ENCODE results near the gene PLA2G2D. TPM values are rescaled to one million over a fixed set of nuclear protein-coding genes. Genes with fewer than 3 reads are reported as not detected.

Gene PLA2G2D
- total and polyA plus RNA-seq, 2 donors (not counting 1 experiment from before 2014, with no cell fraction given), result not detected

DNA sequence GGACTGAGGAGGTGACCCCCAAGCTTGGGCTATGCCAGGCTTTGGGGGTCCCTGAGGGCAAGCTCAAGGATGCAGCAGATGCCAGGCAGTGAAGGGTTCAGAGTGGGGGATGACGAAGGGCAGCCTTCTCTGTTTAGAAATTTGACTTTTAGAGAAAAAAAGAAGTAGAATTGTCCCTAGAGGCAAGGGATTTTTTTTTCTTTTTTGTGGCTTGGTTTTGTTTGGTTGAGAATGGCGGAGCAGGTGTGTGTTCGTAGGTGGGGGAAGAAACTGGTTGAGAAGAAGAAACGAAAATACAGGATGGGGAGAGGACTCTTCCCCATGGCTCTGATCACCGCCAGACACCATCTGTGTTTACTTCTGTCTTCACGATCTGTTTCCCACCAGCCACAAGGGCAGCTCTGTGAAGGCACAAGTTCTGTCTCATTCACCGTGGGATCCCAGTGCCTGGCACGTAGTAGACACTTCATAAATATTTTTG is 41.1 kb downstream of the PLA2G2D start:
- H3K4me3 ChIP-seq (replicated peaks in 1 of 4; ENCODE audit: control extremely low read depth in 1 of 4, insufficient read depth in 1 of 4, low read depth in 3 of 4, low read length in 4 of 4), result no peak overlapping the region
- no peaks in the 10 kb centered on the region for H3K27me3 ChIP-seq (ENCODE audit: control insufficient read depth, insufficient read depth, low read length)
- no peak overlapping the region for H2AFZ ChIP-seq (ENCODE audit: low read length)
- DNase-seq (ENCODE audit: low read depth in 2 of 2), result no peak
- TF ChIP-seq, protein P1, sequence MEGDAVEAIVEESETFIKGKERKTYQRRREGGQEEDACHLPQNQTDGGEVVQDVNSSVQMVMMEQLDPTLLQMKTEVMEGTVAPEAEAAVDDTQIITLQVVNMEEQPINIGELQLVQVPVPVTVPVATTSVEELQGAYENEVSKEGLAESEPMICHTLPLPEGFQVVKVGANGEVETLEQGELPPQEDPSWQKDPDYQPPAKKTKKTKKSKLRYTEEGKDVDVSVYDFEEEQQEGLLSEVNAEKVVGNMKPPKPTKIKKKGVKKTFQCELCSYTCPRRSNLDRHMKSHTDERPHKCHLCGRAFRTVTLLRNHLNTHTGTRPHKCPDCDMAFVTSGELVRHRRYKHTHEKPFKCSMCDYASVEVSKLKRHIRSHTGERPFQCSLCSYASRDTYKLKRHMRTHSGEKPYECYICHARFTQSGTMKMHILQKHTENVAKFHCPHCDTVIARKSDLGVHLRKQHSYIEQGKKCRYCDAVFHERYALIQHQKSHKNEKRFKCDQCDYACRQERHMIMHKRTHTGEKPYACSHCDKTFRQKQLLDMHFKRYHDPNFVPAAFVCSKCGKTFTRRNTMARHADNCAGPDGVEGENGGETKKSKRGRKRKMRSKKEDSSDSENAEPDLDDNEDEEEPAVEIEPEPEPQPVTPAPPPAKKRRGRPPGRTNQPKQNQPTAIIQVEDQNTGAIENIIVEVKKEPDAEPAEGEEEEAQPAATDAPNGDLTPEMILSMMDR (conservative IDR thresholded peaks at IDR 0.05 in 1 of 2, IDR thresholded peaks at IDR 0.05 in 1 of 2; ENCODE audit: low read depth in 1 of 2, low read length in 2 of 2), result no peak
- TF ChIP-seq EZH2 (IDR thresholded peaks at IDR 0.05; ENCODE audit: low read length, missing control alignments), result no peak
- H3K9ac ChIP-seq (ENCODE audit: insufficient read depth, low read length), result no peak overlapping the region
- H3K9me3 ChIP-seq (ENCODE audit: control insufficient read depth, insufficient read depth, low read depth, low read length), result no peaks in the 10 kb centered on the region
- H3K79me2 ChIP-seq (ENCODE audit: control insufficient read depth, insufficient read depth, low read length), result no peaks in the 10 kb centered on the region
- no peaks in the 10 kb centered on the region for H3K4me1 ChIP-seq (ENCODE audit: control insufficient read depth, extremely low read depth, insufficient read depth, low read length)
- H3K27ac ChIP-seq (ENCODE audit: insufficient read depth, low read length), result no peak overlapping the region
- no peaks in the 10 kb centered on the region for H4K20me1 ChIP-seq (ENCODE audit: control insufficient read depth, extremely low read depth, insufficient read depth, low read length)
- no peak overlapping the region for H3K4me2 ChIP-seq (ENCODE audit: extremely low read depth, insufficient read depth, low read length)
- H3K36me3 ChIP-seq (ENCODE audit: control insufficient read depth, insufficient read depth, low read length), result no peaks in the 10 kb centered on the region

DNA sequence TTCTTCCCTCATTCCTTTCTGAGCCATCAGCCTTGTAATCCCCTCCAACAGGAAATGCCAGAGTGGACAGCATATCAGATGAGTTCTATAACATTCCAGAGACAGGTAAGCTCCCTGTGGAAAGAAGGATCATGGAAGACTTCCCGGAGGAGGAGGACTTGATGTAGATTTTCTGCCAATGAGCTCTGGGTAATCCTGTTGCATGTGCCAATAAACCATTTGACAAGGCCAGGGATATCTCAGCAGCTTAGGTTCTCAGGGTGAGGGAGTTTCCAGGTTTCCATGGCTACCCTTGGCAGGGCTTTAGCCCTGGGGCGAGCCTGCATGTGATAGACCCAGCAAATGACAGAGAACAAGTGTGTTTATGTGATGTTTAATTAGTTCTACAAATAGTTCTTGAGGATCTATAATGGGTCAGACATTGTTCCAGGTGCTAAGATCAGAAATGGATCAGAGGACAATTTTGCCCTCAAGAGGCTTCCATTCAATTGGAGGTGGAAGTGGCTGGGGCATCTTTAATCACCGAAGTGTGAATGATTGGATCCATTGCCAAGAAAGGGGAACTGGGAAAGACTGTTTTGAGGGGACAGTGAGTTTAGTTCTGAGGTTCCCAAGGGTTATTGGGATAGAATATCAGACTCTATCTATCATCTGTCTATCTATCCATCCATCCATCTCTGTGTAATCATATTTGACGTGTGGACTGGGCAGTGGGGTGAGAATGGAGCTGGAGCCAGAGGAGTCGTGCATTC is 42.5 kb downstream of the PLA2G2D start:
- H3K36me3 ChIP-seq (ENCODE audit: control insufficient read depth, insufficient read depth, low read length), result no peaks in the 10 kb centered on the region
- H4K20me1 ChIP-seq (ENCODE audit: control insufficient read depth, extremely low read depth, insufficient read depth, low read length), result no peaks in the 10 kb centered on the region
- peak in 1 of 2 donors; percentile 20 for DNase-seq (ENCODE audit: low read depth in 2 of 2)
- no peak overlapping the region for H3K4me2 ChIP-seq (ENCODE audit: extremely low read depth, insufficient read depth, low read length)
- no peaks in the 10 kb centered on the region for H3K9me3 ChIP-seq (ENCODE audit: control insufficient read depth, insufficient read depth, low read depth, low read length)
- no peak overlapping the region for H2AFZ ChIP-seq (ENCODE audit: low read length)
- no peaks in the 10 kb centered on the region for H3K79me2 ChIP-seq (ENCODE audit: control insufficient read depth, insufficient read depth, low read length)
- H3K9ac ChIP-seq (ENCODE audit: insufficient read depth, low read length), result no peak overlapping the region
- no peak overlapping the region for H3K4me3 ChIP-seq (replicated peaks in 1 of 4; ENCODE audit: control extremely low read depth in 1 of 4, insufficient read depth in 1 of 4, low read depth in 3 of 4, low read length in 4 of 4)
- TF ChIP-seq, protein P1 (conservative IDR thresholded peaks at IDR 0.05 in 1 of 2, IDR thresholded peaks at IDR 0.05 in 1 of 2; ENCODE audit: low read depth in 1 of 2, low read length in 2 of 2), result no peak
- no peak for TF ChIP-seq EZH2 (IDR thresholded peaks at IDR 0.05; ENCODE audit: low read length, missing control alignments)
- no peak overlapping the region for H3K27ac ChIP-seq (ENCODE audit: insufficient read depth, low read length)
- no peaks in the 10 kb centered on the region for H3K4me1 ChIP-seq (ENCODE audit: control insufficient read depth, extremely low read depth, insufficient read depth, low read length)
- H3K27me3 ChIP-seq (ENCODE audit: control insufficient read depth, insufficient read depth, low read length), result no peaks in the 10 kb centered on the region

DNA sequence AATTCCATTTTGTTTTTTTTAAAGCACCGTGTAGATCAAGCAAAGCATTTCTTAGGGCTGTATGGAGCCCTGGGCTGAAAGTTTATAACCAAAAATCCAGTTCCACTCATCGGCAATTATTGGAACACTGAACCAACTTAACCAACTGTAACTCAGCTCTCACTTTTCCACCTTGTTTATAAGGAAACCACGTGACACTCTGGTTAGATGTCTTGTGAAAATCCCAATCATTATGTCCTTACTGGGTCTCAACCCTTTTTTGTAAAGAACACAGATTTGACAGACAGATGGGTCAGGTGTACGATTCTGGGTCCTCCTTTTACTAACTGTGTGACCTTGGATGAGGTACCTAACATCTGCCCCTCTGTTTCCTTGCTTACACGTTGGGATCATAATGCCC is 43.1 kb downstream of the PLA2G2D start:
- Histone ChIP-seq H3K79me2 (ENCODE audit: control insufficient read depth, insufficient read depth, low read length) (no peaks in the 10 kb centered on the region), H3K4me3 (replicated peaks in 1 of 4; ENCODE audit: control extremely low read depth in 1 of 4, insufficient read depth in 1 of 4, low read depth in 3 of 4, low read length in 4 of 4) (no peak overlapping the region), H3K27me3 (ENCODE audit: control insufficient read depth, insufficient read depth, low read length) (no peaks in the 10 kb centered on the region), H3K27ac (ENCODE audit: insufficient read depth, low read length) (no peak overlapping the region), H2AFZ (ENCODE audit: low read length) (no peak overlapping the region), H3K4me2 (ENCODE audit: extremely low read depth, insufficient read depth, low read length) (no peak overlapping the region), H4K20me1 (ENCODE audit: control insufficient read depth, extremely low read depth, insufficient read depth, low read length) (no peaks in the 10 kb centered on the region), H3K36me3 (ENCODE audit: control insufficient read depth, insufficient read depth, low read length) (no peaks in the 10 kb centered on the region), H3K4me1 (ENCODE audit: control insufficient read depth, extremely low read depth, insufficient read depth, low read length) (no peaks in the 10 kb centered on the region), H3K9ac (ENCODE audit: insufficient read depth, low read length) (no peak overlapping the region), H3K9me3 (ENCODE audit: control insufficient read depth, insufficient read depth, low read depth, low read length) (no peaks in the 10 kb centered on the region)
- TF ChIP-seq, protein P1 (conservative IDR thresholded peaks at IDR 0.05 in 1 of 2, IDR thresholded peaks at IDR 0.05 in 1 of 2; ENCODE audit: low read depth in 1 of 2, low read length in 2 of 2), result no peak
- no peak for TF ChIP-seq EZH2 (IDR thresholded peaks at IDR 0.05; ENCODE audit: low read length, missing control alignments)
- DNase-seq (ENCODE audit: low read depth in 2 of 2), result no peak
